GM12865 (cell line): ENCODE measurements around the gene ADGRG6.

Experiments used
- DNase-seq: peaks from one replicate; pipeline ENCODE4 v3.0.0; 2010; ENCODE audit warnings: low read depth
- H3K4me3 ChIP-seq: 2 replicates; pipeline ENCODE4 v1.5.1; 2011; ENCODE audit warnings: mild to moderate bottlenecking, low read depth, low read length, control low read depth
- TF ChIP-seq, protein P1 (sequence below): IDR thresholded peaks from 2 replicates; pipeline ENCODE4 v1.5.1; 2011; ENCODE audit warnings: low read length, control low read depth, low read depth, inconsistent platforms; ENCODE audit not compliant: insufficient read depth; ENCODE audit errors: missing control alignments

The ADGRG6 gene

DNA sequence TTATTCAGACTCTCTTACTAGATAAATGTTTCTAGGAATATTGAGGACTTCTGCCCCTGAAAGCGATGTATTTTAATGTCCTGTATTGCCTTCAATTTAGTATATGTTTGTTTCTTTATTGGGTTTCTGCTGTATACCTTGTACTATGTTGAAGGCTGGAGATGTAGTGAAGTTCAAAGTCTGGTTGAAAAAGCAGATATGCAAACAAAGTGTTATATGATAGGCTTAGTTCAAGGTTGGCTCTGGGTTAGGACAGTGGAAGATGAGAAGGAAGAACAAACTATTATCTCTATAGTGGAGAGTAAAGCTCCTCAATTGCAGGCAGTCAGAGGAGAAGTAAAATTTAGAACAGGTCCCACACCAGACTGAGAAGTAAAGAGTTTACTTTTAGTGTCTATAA is 36.3 kb upstream of the ADGRG6 start:
- TF ChIP-seq, protein P1, sequence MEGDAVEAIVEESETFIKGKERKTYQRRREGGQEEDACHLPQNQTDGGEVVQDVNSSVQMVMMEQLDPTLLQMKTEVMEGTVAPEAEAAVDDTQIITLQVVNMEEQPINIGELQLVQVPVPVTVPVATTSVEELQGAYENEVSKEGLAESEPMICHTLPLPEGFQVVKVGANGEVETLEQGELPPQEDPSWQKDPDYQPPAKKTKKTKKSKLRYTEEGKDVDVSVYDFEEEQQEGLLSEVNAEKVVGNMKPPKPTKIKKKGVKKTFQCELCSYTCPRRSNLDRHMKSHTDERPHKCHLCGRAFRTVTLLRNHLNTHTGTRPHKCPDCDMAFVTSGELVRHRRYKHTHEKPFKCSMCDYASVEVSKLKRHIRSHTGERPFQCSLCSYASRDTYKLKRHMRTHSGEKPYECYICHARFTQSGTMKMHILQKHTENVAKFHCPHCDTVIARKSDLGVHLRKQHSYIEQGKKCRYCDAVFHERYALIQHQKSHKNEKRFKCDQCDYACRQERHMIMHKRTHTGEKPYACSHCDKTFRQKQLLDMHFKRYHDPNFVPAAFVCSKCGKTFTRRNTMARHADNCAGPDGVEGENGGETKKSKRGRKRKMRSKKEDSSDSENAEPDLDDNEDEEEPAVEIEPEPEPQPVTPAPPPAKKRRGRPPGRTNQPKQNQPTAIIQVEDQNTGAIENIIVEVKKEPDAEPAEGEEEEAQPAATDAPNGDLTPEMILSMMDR, result no peak
- no peak overlapping the region for H3K4me3 ChIP-seq
- DNase-seq, result no peak

DNA sequence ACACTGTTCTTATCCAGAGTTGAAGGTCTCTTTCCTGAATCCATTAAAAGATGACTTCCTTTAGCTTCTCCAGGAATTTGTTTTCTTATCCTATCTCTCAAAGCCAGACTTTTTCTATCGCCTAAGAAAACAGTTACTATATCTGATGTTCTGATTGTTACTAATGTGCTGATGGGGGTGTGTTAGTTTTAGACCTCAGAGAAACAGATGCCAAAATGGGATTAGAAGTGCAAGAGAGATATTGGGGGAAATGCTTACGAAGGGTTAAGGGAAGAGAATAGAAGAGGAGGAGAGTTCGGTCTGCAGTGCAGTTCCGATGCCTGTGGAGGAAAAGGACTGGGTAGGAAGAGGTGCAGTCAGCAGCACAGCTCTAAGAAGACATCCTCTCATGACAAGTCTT is 35.7 kb upstream of the ADGRG6 start:
- TF ChIP-seq, protein P1, result no peak
- no peak overlapping the region for H3K4me3 ChIP-seq
- no peak for DNase-seq

DNA sequence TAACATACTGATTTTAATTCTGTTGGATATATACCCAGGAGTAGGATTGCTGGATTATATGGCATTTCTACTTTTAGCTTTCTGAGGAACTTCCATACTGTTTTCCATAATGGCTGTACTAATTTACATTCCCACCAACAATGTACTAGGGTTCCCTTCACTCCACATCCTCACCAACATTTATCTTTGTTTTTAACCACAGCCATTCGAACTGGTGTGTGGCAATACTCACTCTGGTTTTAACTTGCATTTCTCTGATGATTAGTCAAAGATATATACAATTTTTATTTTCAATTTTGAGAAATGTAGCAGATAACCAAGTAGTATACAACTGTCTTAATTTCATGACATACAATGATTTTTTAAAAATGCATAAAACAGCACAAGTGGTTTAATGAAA is 30.3 kb upstream of the ADGRG6 start:
- DNase-seq, result no peak
- no peak overlapping the region for H3K4me3 ChIP-seq
- TF ChIP-seq, protein P1, result no peak

DNA sequence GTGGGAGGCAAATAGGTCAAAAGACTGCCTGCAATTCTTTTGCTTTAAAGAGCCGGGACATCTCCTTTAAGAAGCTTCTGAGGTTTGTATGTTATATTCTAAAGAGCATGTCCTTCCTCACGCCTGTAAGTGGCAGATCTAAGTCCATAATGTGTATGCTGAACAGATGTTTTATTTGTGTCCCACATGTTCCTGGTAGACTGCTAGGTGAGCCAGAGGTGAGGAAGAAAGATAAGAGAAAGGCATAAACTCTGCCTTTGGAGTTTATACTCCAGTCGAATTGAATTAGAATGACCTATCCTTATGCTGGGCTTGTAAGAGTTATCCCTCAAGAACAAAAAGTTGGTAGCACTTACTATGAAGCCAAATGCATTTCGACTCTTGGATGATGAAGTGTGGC is 27.2 kb upstream of the ADGRG6 start:
- DNase-seq, result no peak
- TF ChIP-seq, protein P1, result no peak
- no peak overlapping the region for H3K4me3 ChIP-seq

DNA sequence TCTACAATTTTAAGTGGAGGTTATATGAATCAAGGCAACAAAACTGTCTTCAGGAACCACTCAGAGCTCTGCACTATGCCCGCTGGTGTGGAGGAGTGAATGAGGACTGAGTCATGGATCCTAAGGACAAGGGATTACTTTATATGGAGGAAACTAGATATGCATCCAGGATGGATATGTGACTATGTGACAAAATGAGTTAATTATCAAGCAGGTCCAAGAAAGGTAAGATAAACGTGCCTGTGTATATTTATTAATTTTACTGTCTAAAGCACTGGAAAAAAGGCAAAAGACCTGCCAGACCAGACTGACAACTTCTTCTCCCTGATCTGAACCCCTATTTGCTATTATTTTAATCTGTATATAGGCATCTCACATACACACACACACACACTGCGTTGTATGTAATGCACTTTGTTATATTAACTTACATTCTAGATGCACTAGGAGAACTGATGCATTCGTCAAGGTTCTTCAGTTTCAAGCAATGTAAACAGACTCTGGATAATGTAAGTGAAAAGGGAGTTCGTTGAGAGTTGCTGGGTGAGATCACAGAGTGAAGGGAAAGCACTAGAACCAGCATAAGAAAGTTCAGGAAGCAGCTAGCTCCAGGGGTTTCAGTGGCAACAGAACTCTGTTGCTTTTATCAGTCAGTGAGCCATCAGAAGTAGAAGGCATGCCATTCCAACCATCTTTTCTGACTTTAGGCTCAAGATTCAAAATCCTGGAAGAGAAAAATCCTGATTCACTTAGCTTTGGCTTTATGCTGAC is 26.4 kb upstream of the ADGRG6 start:
- TF ChIP-seq, protein P1, result no peak
- H3K4me3 ChIP-seq, result no peak overlapping the region
- DNase-seq, result no peak

DNA sequence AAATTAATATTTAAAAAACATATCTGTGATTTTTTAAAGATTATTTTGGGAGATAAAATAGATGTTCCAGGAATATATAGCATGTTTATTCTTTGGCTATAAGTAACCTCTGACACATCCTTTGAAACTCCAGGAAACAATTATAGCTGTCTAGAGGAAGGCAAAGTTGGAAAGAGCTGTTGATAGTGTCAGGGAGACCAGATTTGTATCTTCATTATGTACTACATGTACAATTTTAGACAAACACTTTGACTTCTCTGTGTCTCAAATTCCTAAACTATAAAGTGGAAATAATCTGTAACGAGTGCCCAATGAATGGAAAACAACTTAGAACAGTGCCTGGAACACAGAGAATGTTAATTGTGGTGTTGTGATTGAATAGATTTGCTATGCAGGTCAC is 25.6 kb upstream of the ADGRG6 start:
- no peak for DNase-seq
- no peak overlapping the region for H3K4me3 ChIP-seq
- TF ChIP-seq, protein P1, result no peak
